ENCODE results near the gene RUSF1. TPM values are rescaled to one million over a fixed set of nuclear protein-coding genes. Genes with fewer than 3 reads are reported as not detected.

Gene RUSF1
- total RNA-seq, 6 experiments from 2014 or later: 55.9 to 77.7 (median 63.6) TPM

DNA sequence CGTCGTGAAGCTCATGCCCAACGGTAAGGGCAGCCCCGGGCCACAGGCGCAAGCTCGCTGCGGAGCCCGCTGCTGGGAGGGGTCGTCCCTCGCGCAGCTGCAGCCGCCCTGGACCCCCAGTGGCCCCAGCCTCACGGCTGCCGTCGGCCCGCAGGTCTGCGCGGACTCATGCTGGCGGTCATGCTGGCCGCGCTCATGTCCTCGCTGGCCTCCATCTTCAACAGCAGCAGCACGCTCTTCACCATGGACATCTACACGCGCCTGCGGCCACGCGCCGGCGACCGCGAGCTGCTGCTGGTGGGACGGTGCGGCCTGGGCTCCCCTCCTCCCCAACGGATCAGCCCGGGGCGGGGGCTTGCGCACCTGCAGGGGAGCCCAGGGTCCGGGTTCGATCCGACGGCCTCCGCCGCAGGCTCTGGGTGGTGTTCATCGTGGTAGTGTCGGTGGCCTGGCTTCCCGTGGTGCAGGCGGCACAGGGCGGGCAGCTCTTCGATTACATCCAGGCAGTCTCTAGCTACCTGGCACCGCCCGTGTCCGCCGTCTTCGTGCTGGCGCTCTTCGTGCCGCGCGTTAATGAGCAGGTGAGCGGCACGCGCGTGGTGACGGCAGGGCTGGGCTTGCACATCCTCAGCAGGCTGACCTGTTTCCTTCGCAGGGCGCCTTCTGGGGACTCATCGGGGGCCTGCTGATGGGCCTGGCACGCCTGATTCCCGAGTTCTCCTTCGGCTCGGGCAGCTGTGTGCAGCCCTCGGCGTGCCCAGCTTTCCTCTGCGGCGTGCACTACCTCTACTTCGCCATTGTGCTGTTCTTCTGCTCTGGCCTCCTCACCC, 19.5 kb downstream of the RUSF1 start:
- DNase-seq: no peak
- no peak overlapping the region for H3K27ac Mint-ChIP-seq
- H3K27me3 Mint-ChIP-seq (ENCODE audit: insufficient read depth): peaks cover 29% of the 10 kb centered on the region
- H3K4me3 Mint-ChIP-seq: no peak overlapping the region
- H3K4me1 Mint-ChIP-seq (ENCODE audit: low read depth): no peaks in the 10 kb centered on the region; the same call in 1 of the 2 replicates
- TF ChIP-seq, protein P1, sequence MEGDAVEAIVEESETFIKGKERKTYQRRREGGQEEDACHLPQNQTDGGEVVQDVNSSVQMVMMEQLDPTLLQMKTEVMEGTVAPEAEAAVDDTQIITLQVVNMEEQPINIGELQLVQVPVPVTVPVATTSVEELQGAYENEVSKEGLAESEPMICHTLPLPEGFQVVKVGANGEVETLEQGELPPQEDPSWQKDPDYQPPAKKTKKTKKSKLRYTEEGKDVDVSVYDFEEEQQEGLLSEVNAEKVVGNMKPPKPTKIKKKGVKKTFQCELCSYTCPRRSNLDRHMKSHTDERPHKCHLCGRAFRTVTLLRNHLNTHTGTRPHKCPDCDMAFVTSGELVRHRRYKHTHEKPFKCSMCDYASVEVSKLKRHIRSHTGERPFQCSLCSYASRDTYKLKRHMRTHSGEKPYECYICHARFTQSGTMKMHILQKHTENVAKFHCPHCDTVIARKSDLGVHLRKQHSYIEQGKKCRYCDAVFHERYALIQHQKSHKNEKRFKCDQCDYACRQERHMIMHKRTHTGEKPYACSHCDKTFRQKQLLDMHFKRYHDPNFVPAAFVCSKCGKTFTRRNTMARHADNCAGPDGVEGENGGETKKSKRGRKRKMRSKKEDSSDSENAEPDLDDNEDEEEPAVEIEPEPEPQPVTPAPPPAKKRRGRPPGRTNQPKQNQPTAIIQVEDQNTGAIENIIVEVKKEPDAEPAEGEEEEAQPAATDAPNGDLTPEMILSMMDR (IDR thresholded peaks at IDR 0.05): no peak
- H3K9me3 Mint-ChIP-seq: no peaks in the 10 kb centered on the region
- H3K36me3 Mint-ChIP-seq (ENCODE audit: low read depth): peaks cover 5% of the 10 kb centered on the region

- Mint-ChIP-seq H3K4me1 (ENCODE audit: low read depth) (no peaks in the 10 kb centered on the region; the same call in 1 of the 2 replicates), H3K27ac (no peak overlapping the region), H3K27me3 (ENCODE audit: insufficient read depth) (peaks cover 32% of the 10 kb centered on the region), H3K36me3 (ENCODE audit: low read depth) (peaks cover 5% of the 10 kb centered on the region), H3K4me3 (peak overlapping the region; percentile 76), H3K9me3 (no peaks in the 10 kb centered on the region)
- no peak for DNase-seq
- TF ChIP-seq, protein P1 (IDR thresholded peaks at IDR 0.05): no peak
Measured at GRCh38 chr16:31487720-31488467, 20.3 kb downstream of the RUSF1 start.

GRCh38 chr16:31487071-31487719, 21.0 kb downstream of the RUSF1 start:
- H3K36me3 Mint-ChIP-seq (ENCODE audit: low read depth): peaks cover 5% of the 10 kb centered on the region
- H3K27me3 Mint-ChIP-seq (ENCODE audit: insufficient read depth): peaks cover 34% of the 10 kb centered on the region
- no peak for DNase-seq

GRCh38 chr16:31486045-31486444, 22.1 kb downstream of the RUSF1 start:
- no peak overlapping the region for H3K27ac Mint-ChIP-seq
- DNase-seq: no peak
- H3K4me3 Mint-ChIP-seq: no peak overlapping the region
- no peaks in the 10 kb centered on the region for H3K9me3 Mint-ChIP-seq
- H3K4me1 Mint-ChIP-seq (ENCODE audit: low read depth): no peaks in the 10 kb centered on the region; the same call in 1 of the 2 replicates
- TF ChIP-seq, protein P1 (IDR thresholded peaks at IDR 0.05): no peak
- peaks cover 5% of the 10 kb centered on the region for H3K36me3 Mint-ChIP-seq (ENCODE audit: low read depth)
- peaks cover 34% of the 10 kb centered on the region for H3K27me3 Mint-ChIP-seq (ENCODE audit: insufficient read depth)

More at GRCh38 chr16:31487071-31487719, 21.0 kb downstream of the RUSF1 start:
- Mint-ChIP-seq H3K4me1 (ENCODE audit: low read depth) (no peaks in the 10 kb centered on the region; the same call in 1 of the 2 replicates), H3K4me3 (peak overlapping the region; percentile 76), H3K27ac (no peak overlapping the region), H3K9me3 (no peaks in the 10 kb centered on the region)
- TF ChIP-seq, protein P1 (IDR thresholded peaks at IDR 0.05): no peak

GRCh38 chr16:31485571-31485970, 22.6 kb downstream of the RUSF1 start:
- TF ChIP-seq, protein P1 (IDR thresholded peaks at IDR 0.05): no peak
- H3K27ac Mint-ChIP-seq: no peak overlapping the region
- no peak for DNase-seq
- no peak overlapping the region for H3K4me3 Mint-ChIP-seq
- peaks cover 1% of the 10 kb centered on the region for H3K36me3 Mint-ChIP-seq (ENCODE audit: low read depth)
- no peaks in the 10 kb centered on the region; the same call in none of the 2 replicates for H3K4me1 Mint-ChIP-seq (ENCODE audit: low read depth)
- H3K9me3 Mint-ChIP-seq: no peaks in the 10 kb centered on the region
- peaks cover 34% of the 10 kb centered on the region for H3K27me3 Mint-ChIP-seq (ENCODE audit: insufficient read depth)

Data from HFFc6 (cell line).